Naive thymus-derived CD4-positive, alpha-beta T cell (primary cell): ENCODE measurements around the gene TMEM215. TPM values are rescaled to one million over a fixed set of nuclear protein-coding genes. Genes with fewer than 3 reads are reported as not detected.

ENCODE experiments used
- ATAC-seq: fragments of 150-1000 bp; cut with Tn5 transposase; 2 replicates; pipeline ENCODE4 v1.10.0; 2021; ENCODE audit warnings: mild to moderate bottlenecking, moderate library complexity
- CTCF ChIA-PET: fragments of 350-600 bp; sonication (Branson Sonifier 250); formaldehyde crosslinking; loops from one replicate; lab custom pipeline; 2021; ENCODE audit warnings: antibody characterized with exemption; lab: Charles Lee
- POLR2A ChIA-PET: fragments of 350-600 bp; sonication (Branson Sonifier 250); formaldehyde crosslinking; loops from one replicate; lab custom pipeline; 2021; ENCODE audit warnings: antibody characterized with exemption, inconsistent platforms; lab: Charles Lee
- DNase-seq, 9 donors: peaks; one replicate each; pipeline versions ENCODE4 v3.0.0 to v3.0.0-alpha.2; 2020 to 2022; ENCODE audit warnings: mixed read lengths in 1 of 9
- H3K27ac ChIP-seq: one replicate; pipeline ENCODE4 v1.7.0; 2013; ENCODE audit warnings: mild to moderate bottlenecking, low read depth, low read length, moderate library complexity
- H3K27me3 ChIP-seq, 2 donors: one replicate each; pipeline ENCODE4 v1.7.0; 2013; ENCODE audit warnings: low read length in 2 of 2, mild to moderate bottlenecking in 2 of 2, moderate library complexity in 2 of 2; ENCODE audit not compliant: control insufficient read depth in 2 of 2, insufficient read depth in 2 of 2
- H3K36me3 ChIP-seq, 3 experiments: 1 replicate in 2 of 3; 2 replicates in 1 of 3; pipeline ENCODE4 v1.7.0; 2013; ENCODE audit warnings: low read length in 3 of 3, mild to moderate bottlenecking in 3 of 3, moderate library complexity in 1 of 3; ENCODE audit not compliant: insufficient read depth in 3 of 3, control insufficient read depth in 2 of 3
- H3K4me1 ChIP-seq, 2 donors: one replicate each; pipeline ENCODE4 v1.7.0; 2013; ENCODE audit warnings: low read length in 2 of 2, mild to moderate bottlenecking in 2 of 2, moderate library complexity in 1 of 2; ENCODE audit not compliant: control insufficient read depth in 2 of 2, insufficient read depth in 2 of 2
- H3K4me3 ChIP-seq: 2 replicates; pipeline ENCODE4 v1.7.0; 2013; ENCODE audit warnings: mild to moderate bottlenecking, low read length
- H3K9me3 ChIP-seq, 3 experiments: 1 replicate in 2 of 3; 2 replicates in 1 of 3; pipeline ENCODE4 v1.7.0; 2013; ENCODE audit warnings: low read length in 3 of 3; ENCODE audit not compliant: control insufficient read depth in 2 of 3
- H3K27ac Mint-ChIP-seq, 9 donors: one replicate each; pipeline ENCODE4 v1.8.0; 2020 to 2022; ENCODE audit warnings: mixed read lengths in 9 of 9, mild to moderate bottlenecking in 8 of 9, moderate library complexity in 5 of 9, inconsistent platforms in 2 of 9
- H3K27me3 Mint-ChIP-seq, 5 donors: one replicate each; pipeline ENCODE4 v1.8.0; 2021 to 2022; ENCODE audit warnings: mixed read lengths in 5 of 5, mild to moderate bottlenecking in 1 of 5
- H3K36me3 Mint-ChIP-seq, 5 donors: one replicate each; pipeline ENCODE4 v1.8.0; 2020 to 2022; ENCODE audit warnings: mixed read lengths in 5 of 5, mild to moderate bottlenecking in 3 of 5, inconsistent platforms in 1 of 5
- H3K4me1 Mint-ChIP-seq, 7 donors: one replicate each; pipeline ENCODE4 v1.8.0; 2020 to 2022; ENCODE audit warnings: mixed read lengths in 7 of 7, mild to moderate bottlenecking in 3 of 7, inconsistent platforms in 1 of 7
- H3K4me3 Mint-ChIP-seq, 10 donors: one replicate each; pipeline ENCODE4 v1.8.0; 2020 to 2022; ENCODE audit warnings: mild to moderate bottlenecking in 10 of 10, mixed read lengths in 10 of 10, moderate library complexity in 6 of 10, inconsistent platforms in 2 of 10
- H3K9me3 Mint-ChIP-seq, 11 donors: one replicate each; pipeline ENCODE4 v1.8.0; 2020 to 2022; ENCODE audit warnings: mixed read lengths in 11 of 11, mild to moderate bottlenecking in 4 of 11, inconsistent platforms in 1 of 11, moderate library complexity in 1 of 11
- intact Hi-C, 2 donors: fragments of 100-400 bp; cut with micrococcal nuclease; formaldehyde crosslinking; loops; one replicate each; pipeline ENCODE4 v1.15.1; 2023
- polyA plus RNA-seq, 2 donors: library from polyadenylated mRNA; unstranded; fragments of 300-500 nt; fragmentation: Illumina TruSeq; gene quantifications; one replicate each; pipeline ENCODE4 v1.2.3, GENCODE V29; 2021
- total RNA-seq, 6 experiments: library from RNA in 5 of 6; stranded (reverse) in 5 of 6; gene quantifications; 1 replicate in 5 of 6; 2 replicates in 1 of 6; pipeline ENCODE4 v1.2.3 and lab custom pipeline; 2021 to 2026

Gene TMEM215, protein sequence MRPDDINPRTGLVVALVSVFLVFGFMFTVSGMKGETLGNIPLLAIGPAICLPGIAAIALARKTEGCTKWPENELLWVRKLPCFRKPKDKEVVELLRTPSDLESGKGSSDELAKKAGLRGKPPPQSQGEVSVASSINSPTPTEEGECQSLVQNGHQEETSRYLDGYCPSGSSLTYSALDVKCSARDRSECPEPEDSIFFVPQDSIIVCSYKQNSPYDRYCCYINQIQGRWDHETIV
- total RNA-seq (not detected), polyA plus RNA-seq (not detected), total RNA-seq (lab: John Stamatoyannopoulos, UW) (not detected)

DNA sequence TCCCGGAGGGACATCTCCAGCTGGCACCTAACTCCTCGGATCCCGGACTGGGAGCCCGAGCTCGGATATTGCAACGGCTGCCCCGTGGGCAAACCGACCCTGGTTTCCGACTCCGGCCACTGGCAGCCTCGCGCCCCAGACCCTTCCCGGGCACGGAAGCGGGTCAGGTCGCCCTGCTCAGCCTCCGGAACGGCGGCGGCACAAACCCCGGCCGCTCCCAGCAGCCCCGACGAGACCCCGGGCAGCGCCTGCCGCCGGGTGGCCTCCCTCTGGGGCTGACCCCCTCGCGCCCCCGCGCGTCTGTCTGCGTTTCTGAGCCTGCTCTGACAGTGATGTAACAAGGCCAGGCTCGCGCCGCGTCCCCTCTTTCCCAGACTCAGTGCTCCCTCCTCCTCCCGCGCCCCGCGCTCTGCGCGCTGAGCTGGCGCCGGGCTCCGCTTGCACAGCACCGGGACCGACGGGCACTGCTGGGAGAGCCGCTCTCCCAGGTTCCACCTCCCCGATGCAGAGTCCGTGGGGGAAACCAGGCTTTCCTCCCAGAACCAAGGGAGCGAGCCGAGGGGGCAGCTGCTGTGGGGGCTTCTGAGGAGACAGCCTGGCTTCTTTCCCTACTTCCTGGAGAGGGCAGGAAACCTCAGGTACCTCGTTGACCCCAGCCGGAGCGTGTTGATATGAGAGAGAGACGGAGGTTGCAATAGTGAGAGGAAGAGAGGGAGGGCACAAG is at the start of gene TMEM215:
Gene TMEM215, plus strand, starts transcription at position 373 of the 724 bp plus-strand sequence. CDS start 644 bp downstream, outside the sequence.
- CTCF ChIA-PET = no interaction called here
- Mint-ChIP-seq H3K4me1 (peaks cover 0 to 3% (median 0%) of the 10 kb centered on the region in 7 donors), H3K27me3 (peaks cover 48 to 73% (median 52%) of the 10 kb centered on the region in 5 donors), H3K9me3 (peaks cover 0 to 4% (median 2%) of the 10 kb centered on the region in 11 donors), H3K27ac (no peak within 1 kb of the TSS), H3K4me3 (no peak within 1 kb of the TSS), H3K36me3 (no peaks in the 10 kb centered on the region)
- Histone ChIP-seq H3K36me3 (no peaks in the 10 kb centered on the region), H3K27me3 (peaks cover 0 to 3% of the 10 kb centered on the region in 2 donors), H3K4me3 (no peak within 1 kb of the TSS), H3K27ac (no peak within 1 kb of the TSS), H3K4me1 (no peaks in the 10 kb centered on the region), H3K9me3 (no peaks in the 10 kb centered on the region)
- DNase-seq (no peak), ATAC-seq (no peak)
- intact Hi-C loops = no loop called here
- POLR2A ChIA-PET = no interaction called here

DNA sequence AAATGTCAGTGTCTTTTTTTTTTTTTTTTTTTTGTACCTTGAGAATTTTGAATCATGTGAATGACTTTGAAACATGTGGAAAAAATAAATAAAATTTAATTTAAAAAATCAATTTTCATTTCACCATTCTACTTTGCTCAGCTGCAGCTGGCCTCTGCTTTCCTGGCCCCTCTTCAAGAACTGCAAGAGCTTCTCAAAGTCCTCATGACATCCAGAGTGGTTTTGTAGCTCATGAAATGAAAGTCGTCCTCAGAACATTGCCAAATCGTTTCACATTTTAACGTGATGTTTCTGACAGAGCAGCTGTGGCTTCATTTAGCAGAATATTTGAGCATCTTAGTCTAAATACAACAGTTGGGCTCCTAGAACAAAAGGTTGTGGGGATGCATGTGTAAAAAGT is 47.9 kb upstream of the TMEM215 start:
- intact Hi-C loops = no loop called here
- Mint-ChIP-seq H3K4me1 (no peaks in the 10 kb centered on the region), H3K36me3 (no peaks in the 10 kb centered on the region), H3K4me3 (no peak overlapping the region), H3K27me3 (peaks cover 0 to 14% (median 0%) of the 10 kb centered on the region in 5 donors), H3K27ac (no peak overlapping the region), H3K9me3 (peaks cover 0 to 7% (median 2%) of the 10 kb centered on the region in 11 donors)
- Histone ChIP-seq H3K4me1 (no peaks in the 10 kb centered on the region), H3K36me3 (no peaks in the 10 kb centered on the region), H3K4me3 (no peak overlapping the region), H3K27me3 (no peaks in the 10 kb centered on the region), H3K9me3 (no peaks in the 10 kb centered on the region), H3K27ac (no peak overlapping the region)
- POLR2A ChIA-PET = no interaction called here
- ATAC-seq (no peak), DNase-seq (no peak)
- CTCF ChIA-PET = no interaction called here

DNA sequence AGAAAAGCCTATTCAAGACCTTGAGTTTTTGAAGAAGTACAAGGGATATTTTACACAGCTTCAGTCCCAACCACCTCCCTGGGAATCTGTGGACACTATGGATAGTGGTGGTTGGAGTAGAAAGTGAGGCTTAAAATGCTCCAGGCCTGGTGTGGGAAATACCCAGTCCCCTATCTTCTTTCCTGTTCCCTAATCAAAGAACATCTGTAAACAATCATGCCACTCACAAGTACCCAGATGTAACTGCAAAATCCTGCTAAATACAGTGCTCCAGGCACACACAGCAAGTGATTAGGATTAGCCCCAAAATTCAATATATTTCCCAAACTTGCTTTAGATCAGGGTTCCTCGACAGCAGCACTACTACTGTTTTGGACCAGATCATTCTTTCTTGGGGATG is 46.0 kb upstream of the TMEM215 start:
- Histone ChIP-seq H3K9me3 (no peaks in the 10 kb centered on the region), H3K27ac (no peak overlapping the region), H3K4me1 (no peaks in the 10 kb centered on the region), H3K4me3 (no peak overlapping the region), H3K27me3 (no peaks in the 10 kb centered on the region), H3K36me3 (no peaks in the 10 kb centered on the region)
- H3K4me3 Mint-ChIP-seq = no peak overlapping the region
- H3K9me3 Mint-ChIP-seq = peaks cover 0 to 11% (median 4%) of the 10 kb centered on the region in 11 donors
- peaks cover 0 to 5% (median 0%) of the 10 kb centered on the region in 5 donors for H3K36me3 Mint-ChIP-seq
- ATAC-seq (no peak), DNase-seq (no peak)
- no peaks in the 10 kb centered on the region for H3K4me1 Mint-ChIP-seq
- CTCF ChIA-PET = no interaction called here
- intact Hi-C loops = no loop called here
- POLR2A ChIA-PET = no interaction called here
- peaks cover 0 to 15% (median 0%) of the 10 kb centered on the region in 5 donors for H3K27me3 Mint-ChIP-seq
- no peak overlapping the region for H3K27ac Mint-ChIP-seq

DNA sequence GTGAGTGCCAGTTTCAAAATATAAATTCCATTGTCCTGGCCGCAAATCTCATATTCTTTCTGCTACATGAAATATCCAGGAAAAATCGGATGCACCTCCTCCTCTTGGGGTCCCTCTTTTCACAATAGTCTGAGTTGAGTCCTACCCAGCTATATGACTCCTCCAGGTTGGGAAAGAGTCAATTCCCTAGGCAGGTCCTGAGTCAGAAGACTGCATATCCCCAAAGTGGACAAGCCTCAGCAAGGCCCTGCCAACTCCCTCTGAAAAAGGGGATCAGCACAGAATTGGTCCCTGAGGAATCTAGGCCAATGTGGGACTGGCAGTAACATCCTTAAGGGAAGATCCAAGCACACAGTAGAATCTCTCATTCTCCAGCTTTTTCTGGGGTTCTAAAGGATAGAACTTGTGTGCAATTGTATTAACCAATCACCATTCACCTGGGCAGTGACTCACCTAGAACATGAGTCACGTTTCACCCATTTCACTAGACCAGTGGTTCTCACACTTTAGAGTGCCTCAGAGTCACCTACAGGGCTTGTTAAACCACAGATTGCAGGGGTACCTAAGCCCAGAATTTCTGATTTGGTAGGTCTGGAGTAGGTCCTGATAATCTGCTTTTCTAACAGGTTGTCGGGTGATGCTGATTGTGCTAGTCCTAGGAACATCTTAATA is 44.7 kb upstream of the TMEM215 start:
- no peaks in the 10 kb centered on the region for H3K4me1 ChIP-seq
- intact Hi-C loops = no loop called here

DNA sequence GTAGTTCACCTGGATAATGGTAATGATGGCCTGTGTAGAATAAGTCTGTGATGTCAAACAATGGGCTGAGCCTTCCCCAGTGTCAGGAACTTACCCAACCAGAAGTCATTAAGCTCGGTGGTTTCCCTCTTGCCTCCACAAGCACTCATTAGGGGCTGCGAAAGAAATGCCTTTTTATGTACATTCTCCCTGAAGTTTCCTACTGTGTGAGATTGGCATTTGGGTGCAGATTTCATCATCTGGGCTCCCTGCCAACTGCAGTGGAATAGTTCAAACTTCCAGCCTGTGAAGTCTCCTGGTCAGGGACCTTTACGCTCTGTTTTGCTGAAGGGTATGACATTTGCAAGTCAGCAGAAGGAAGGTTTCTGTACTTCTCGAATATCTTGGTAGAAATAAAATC is 41.6 kb upstream of the TMEM215 start:
- no peak overlapping the region for H3K27ac Mint-ChIP-seq

More for the DNA sequence above, 44.7 kb upstream of the TMEM215 start:
- no peak overlapping the region for H3K4me3 ChIP-seq
- Mint-ChIP-seq H3K27me3 (peaks cover 0 to 15% (median 0%) of the 10 kb centered on the region in 5 donors), H3K27ac (no peak overlapping the region), H3K4me3 (no peak overlapping the region), H3K9me3 (peaks cover 0 to 15% (median 11%) of the 10 kb centered on the region in 11 donors), H3K4me1 (no peaks in the 10 kb centered on the region), H3K36me3 (peaks cover 0 to 5% (median 0%) of the 10 kb centered on the region in 5 donors)
- POLR2A ChIA-PET = no interaction called here
- no peaks in the 10 kb centered on the region for H3K27me3 ChIP-seq
- H3K36me3 ChIP-seq = no peaks in the 10 kb centered on the region
- no peak overlapping the region for H3K27ac ChIP-seq
- no peak for DNase-seq
- no peak for ATAC-seq
- no peaks in the 10 kb centered on the region for H3K9me3 ChIP-seq
- CTCF ChIA-PET = no interaction called here

DNA sequence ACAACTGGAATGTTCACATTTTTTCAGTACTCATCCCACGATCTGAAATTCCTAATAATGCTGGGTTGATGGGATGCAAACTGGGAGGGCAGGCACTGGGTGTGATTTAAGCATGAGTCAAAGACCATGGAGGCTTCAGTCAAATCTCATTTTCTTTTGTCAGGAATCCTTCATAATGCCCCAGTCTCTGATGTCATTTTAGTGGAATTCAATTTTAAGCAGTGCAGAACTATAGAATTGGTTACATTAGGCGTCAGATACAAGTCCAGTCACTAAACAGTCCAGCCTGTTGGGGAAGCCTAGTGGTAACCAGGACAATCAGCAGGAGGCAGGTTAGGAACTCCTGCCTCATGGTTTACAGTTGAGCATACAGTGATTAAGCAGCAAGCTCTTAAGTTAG is 41.0 kb upstream of the TMEM215 start:
- ATAC-seq (no peak), DNase-seq (no peak)
- no peaks in the 10 kb centered on the region for H3K27me3 ChIP-seq
- H3K4me1 ChIP-seq = no peaks in the 10 kb centered on the region
- ChIA-PET CTCF (no interaction called here), POLR2A (no interaction called here)
- intact Hi-C loops = no loop called here
- no peak overlapping the region for H3K4me3 ChIP-seq
- Mint-ChIP-seq H3K4me3 (no peak overlapping the region), H3K9me3 (peaks cover 0 to 19% (median 11%) of the 10 kb centered on the region in 11 donors), H3K27me3 (peaks cover 0 to 10% (median 0%) of the 10 kb centered on the region in 5 donors), H3K36me3 (peaks cover 0 to 5% (median 0%) of the 10 kb centered on the region in 5 donors), H3K4me1 (no peaks in the 10 kb centered on the region), H3K27ac (no peak overlapping the region)
- no peaks in the 10 kb centered on the region for H3K36me3 ChIP-seq
- no peak overlapping the region for H3K27ac ChIP-seq
- H3K9me3 ChIP-seq = no peaks in the 10 kb centered on the region

More for the DNA sequence above, 41.6 kb upstream of the TMEM215 start:
- no peak overlapping the region for H3K27ac ChIP-seq
- Mint-ChIP-seq H3K4me3 (no peak overlapping the region), H3K9me3 (peaks cover 0 to 19% (median 11%) of the 10 kb centered on the region in 11 donors), H3K4me1 (no peaks in the 10 kb centered on the region), H3K36me3 (peaks cover 0 to 5% (median 0%) of the 10 kb centered on the region in 5 donors), H3K27me3 (peaks cover 0 to 11% (median 0%) of the 10 kb centered on the region in 5 donors)
- POLR2A ChIA-PET = no interaction called here
- no peaks in the 10 kb centered on the region for H3K4me1 ChIP-seq
- H3K36me3 ChIP-seq = no peaks in the 10 kb centered on the region
- DNase-seq (no peak), ATAC-seq (no peak)
- H3K4me3 ChIP-seq = no peak overlapping the region
- CTCF ChIA-PET = no interaction called here
- intact Hi-C loops = no loop called here
- H3K9me3 ChIP-seq = no peaks in the 10 kb centered on the region
- no peaks in the 10 kb centered on the region for H3K27me3 ChIP-seq
